Kidney (tissue), 14 donors: ENCODE measurements around the gene GTSF1L. TPM values are rescaled to one million over a fixed set of nuclear protein-coding genes. Genes with fewer than 3 reads are reported as not detected.

Source experiments
- DNase-seq, 5 donors: peaks; one replicate each; pipeline ENCODE4 v3.0.0-alpha.2; 2013 to 2020
- FAIRE-seq: peaks from 2 replicates; lab custom pipeline; 2012; peaks lifted over from hg19 to GRCh38; lab: Jason Lieb, UNC
- H3K27ac ChIP-seq, 2 donors: one replicate each; pipeline ENCODE4 v1.7.0; 2013; ENCODE audit warnings: low read depth in 2 of 2, low read length in 2 of 2, inconsistent platforms in 1 of 2
- H3K27me3 ChIP-seq: one replicate; pipeline ENCODE4 v1.7.1; 2013; ENCODE audit warnings: low read length, inconsistent platforms; ENCODE audit not compliant: control insufficient read depth, insufficient read depth
- H3K36me3 ChIP-seq, 3 donors: one replicate each; pipeline versions ENCODE4 v1.7.0 to v1.7.1; 2013; ENCODE audit warnings: low read length in 3 of 3, control low read depth in 1 of 3, inconsistent platforms in 1 of 3; ENCODE audit not compliant: insufficient read depth in 3 of 3, control insufficient read depth in 2 of 3
- H3K4me1 ChIP-seq, 3 donors: one replicate each; pipeline versions ENCODE4 v1.7.0 to v1.7.1; 2013; ENCODE audit warnings: low read length in 3 of 3, inconsistent platforms in 1 of 3, low read depth in 1 of 3; ENCODE audit not compliant: control insufficient read depth in 2 of 3, insufficient read depth in 2 of 3
- H3K4me3 ChIP-seq, 3 donors: one replicate each; pipeline versions ENCODE4 v1.7.0 to v1.8.1; 2013; ENCODE audit warnings: low read length in 3 of 3, control low read depth in 1 of 3, inconsistent platforms in 1 of 3
- H3K9ac ChIP-seq, 3 donors: one replicate each; pipeline versions ENCODE4 v1.7.0 to v1.7.1; 2013; ENCODE audit warnings: low read length in 3 of 3, control low read depth in 1 of 3, inconsistent platforms in 1 of 3
- H3K9me3 ChIP-seq, 3 donors: one replicate each; pipeline versions ENCODE4 v1.7.0 to v1.7.1; 2013; ENCODE audit warnings: low read length in 3 of 3, control low read depth in 1 of 3, inconsistent platforms in 1 of 3; ENCODE audit not compliant: control insufficient read depth in 2 of 3, insufficient read depth in 1 of 3
- CTCF ChIP-seq: IDR thresholded peaks from 3 replicates; pipeline ENCODE4 v1.5.1; 2012; ENCODE audit warnings: mild to moderate bottlenecking, moderate library complexity, borderline replicate concordance; ENCODE audit not compliant: insufficient read depth; ENCODE audit errors: extremely low read depth
- intact Hi-C: fragments of 100-400 bp; cut with DNase I; formaldehyde crosslinking; loops from one replicate; pipeline ENCODE4 v1.11.1; 2022
- polyA plus RNA-seq: library from polyadenylated mRNA; stranded (reverse); fragments of 350-450 nt; fragmentation: Illumina TruSeq; extraction: RNeasy Lipid Tissue Mini Kit (QIAGEN cat#74804); gene quantifications from one replicate; pipeline ENCODE4 v1.2.3, GENCODE V29; 2014; ENCODE audit warnings: low read depth, low replicate concordance; ENCODE audit not compliant: insufficient read depth
- total RNA-seq: library from RNA; stranded (reverse); fragmentation: NEBNext Ultra II Directional; extraction: Animal tissue kit (Norgen Biotek cat#: 25700); gene quantifications from one replicate; pipeline ENCODE4 v1.2.1, GENCODE V29; 2021
- donor health status: control.
- donor health status: control.
- donor health status: control.
- donor health status: control.
- donor health status: control.
- donor health status: DM: yes; HTN: yes; CAD: no.
- donor health status: Normal renal cell carcinoma (clear cell type).

Gene GTSF1L
- total and polyA plus RNA-seq, 2 donors from 2014 or later: not detected

- DNase-seq (no peak), FAIRE-seq (no peak)
- Histone ChIP-seq H3K9me3 (no peaks in the 10 kb centered on the region), H3K27ac (no peak overlapping the region), H3K4me3 (no peak overlapping the region), H3K4me1 (no peaks in the 10 kb centered on the region), H3K9ac (no peak overlapping the region), H3K27me3 (no peaks in the 10 kb centered on the region), H3K36me3 (no peaks in the 10 kb centered on the region)
- no peak for TF ChIP-seq CTCF
- intact Hi-C loops: no loop called here
These were observed 18.3 kb upstream of the GTSF1L start for GRCh38 chr20:43744966-43745730.

GRCh38 chr20:43744151-43744611 is 17.4 kb upstream of the GTSF1L start:
- no peaks in the 10 kb centered on the region for H3K9me3 ChIP-seq
- no peak overlapping the region for H3K4me3 ChIP-seq
- H3K9ac ChIP-seq: no peak overlapping the region
- no peak for TF ChIP-seq CTCF
- no peaks in the 10 kb centered on the region for H3K4me1 ChIP-seq
- DNase-seq (no peak), FAIRE-seq (no peak)
- H3K27ac ChIP-seq: no peak overlapping the region
- H3K27me3 ChIP-seq: no peaks in the 10 kb centered on the region
- intact Hi-C loops: no loop called here
- H3K36me3 ChIP-seq: no peaks in the 10 kb centered on the region

GRCh38 chr20:43740642-43741041 is 13.8 kb upstream of the GTSF1L start:
- Histone ChIP-seq H3K9ac (no peak overlapping the region), H3K27ac (no peak overlapping the region), H3K36me3 (no peaks in the 10 kb centered on the region), H3K4me3 (no peak overlapping the region), H3K9me3 (no peaks in the 10 kb centered on the region), H3K27me3 (no peaks in the 10 kb centered on the region), H3K4me1 (no peaks in the 10 kb centered on the region)
- intact Hi-C loops: no loop called here
- no peak for DNase-seq
- no peak for TF ChIP-seq CTCF
- FAIRE-seq: no peak
